CD4-positive, alpha-beta T cell treated with Interleukin-17A for 4 hours (primary cell): Measurements from ENCODE around the gene DHRS7B.

Experiments
- DNase-seq: peaks from one replicate; pipeline ENCODE4 v3.0.0-alpha.2; 2020; ENCODE audit warnings: mixed read lengths

The DHRS7B gene

DNA sequence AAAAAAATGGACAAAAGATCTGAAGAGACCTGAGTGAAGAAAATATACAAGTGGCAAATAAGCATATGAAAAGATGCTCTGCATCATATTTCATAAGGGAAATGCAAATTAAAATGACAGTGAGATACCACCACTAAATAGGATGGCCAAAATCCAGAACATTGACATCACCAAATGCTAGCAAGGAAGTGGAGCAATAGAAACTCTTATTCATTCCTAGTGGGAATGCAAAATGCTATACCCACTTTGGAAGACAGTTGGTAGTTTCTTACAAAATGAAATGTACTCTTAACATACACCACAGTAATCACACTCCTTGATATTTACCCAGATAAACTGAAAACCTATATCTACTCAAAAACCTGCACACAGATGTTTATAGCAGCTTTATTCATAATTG is 33.6 kb downstream of the DHRS7B start:
- no peak for DNase-seq

DNA sequence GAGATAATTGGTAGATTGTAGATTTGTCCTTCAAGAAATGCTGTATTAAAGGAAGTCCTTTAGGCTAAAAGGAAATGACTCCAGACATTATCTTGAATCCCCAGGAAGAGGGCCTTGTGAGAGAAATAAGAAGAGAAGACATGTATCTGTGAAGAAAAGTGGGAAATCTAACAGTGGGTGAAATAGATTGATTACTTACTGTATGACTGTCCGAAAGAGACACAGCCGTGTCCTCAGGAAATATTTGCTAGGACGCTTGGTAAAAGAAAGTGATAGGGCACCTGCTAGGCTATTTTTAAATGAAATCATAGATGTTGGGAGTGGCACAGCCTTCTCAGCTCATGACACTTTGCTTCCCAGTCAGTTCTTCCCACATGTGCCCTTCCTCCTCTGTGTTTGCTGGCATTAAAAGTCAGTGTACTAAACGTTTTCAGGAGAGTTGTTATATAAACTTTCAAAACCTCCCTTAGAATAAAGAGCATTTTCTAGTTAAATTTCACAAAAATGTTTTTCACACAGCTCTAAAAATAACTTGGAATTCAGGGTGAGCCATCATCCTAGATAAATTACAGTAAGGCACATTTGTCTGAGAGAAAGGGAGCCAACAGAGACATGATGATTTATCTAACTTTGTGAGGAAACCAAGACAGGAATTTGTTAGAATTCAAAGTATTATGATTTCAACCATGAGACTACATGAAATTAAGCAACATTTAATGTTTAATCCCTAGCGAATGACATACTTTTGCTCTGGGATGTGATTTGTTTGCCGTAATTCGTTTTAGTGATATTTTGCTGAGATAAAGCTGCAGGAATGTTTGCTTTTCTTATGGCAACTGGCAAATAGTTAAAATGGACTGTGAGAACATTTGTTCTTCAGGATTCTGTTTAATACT is 35.0 kb downstream of the DHRS7B start:
- no peak for DNase-seq

DNA sequence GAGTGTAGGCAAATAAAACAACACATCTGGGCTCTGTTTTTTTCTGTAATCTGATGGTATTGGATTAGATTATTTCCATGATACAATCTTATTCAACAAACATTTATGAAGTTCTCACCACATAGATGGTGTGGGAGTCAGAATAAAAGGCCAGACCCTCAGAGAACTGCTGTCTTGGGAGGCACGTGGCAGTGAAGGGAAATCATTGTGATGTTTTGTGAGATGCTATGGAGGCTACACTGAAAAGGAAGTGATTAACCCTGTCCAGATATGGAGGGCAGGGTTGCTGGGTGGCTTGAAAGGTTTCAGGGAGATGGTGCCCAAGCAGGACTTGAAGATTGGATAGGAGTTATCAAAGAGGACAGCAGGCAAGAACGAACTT is 35.6 kb downstream of the DHRS7B start:
- no peak for DNase-seq

DNA sequence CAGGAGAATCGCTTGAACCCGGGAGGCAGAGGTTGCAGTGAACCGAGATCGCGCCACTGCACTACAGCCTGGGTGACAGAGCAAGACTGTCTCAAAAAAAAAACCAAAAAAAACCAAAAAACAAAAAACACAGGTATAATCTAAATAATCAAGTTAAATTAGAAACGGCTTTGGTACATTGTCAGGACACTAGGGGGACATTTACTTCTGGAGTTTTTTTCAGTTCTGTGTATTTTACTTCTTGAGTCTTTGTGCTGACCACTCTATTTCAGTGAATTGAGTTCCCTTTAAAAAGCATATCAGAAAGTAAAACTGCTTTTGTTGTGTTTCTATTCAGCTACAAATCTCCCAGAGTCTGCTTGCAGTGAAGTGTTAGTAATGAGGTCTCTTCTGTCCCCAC is 36.3 kb downstream of the DHRS7B start:
- DNase-seq, result no peak

DNA sequence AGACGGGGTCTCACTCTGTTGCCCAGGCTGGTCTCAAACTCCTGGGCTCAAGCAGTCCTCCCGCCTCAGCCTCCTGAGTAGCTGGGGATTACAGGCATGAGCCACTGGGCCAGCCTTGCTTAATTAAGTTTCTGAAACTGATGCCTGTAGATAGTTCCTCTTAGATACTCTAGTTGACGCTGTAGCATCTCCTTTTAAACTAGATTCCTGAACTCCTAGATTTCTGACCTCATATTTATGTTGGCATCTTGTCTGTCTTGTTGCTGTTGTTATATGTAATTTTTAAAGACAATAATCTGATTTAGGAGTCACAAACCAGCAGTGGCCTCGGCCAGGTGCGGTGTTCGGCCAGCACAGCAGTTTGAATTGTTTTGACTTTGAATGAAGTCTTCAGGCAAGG is 37.5 kb downstream of the DHRS7B start:
- DNase-seq, result no peak

DNA sequence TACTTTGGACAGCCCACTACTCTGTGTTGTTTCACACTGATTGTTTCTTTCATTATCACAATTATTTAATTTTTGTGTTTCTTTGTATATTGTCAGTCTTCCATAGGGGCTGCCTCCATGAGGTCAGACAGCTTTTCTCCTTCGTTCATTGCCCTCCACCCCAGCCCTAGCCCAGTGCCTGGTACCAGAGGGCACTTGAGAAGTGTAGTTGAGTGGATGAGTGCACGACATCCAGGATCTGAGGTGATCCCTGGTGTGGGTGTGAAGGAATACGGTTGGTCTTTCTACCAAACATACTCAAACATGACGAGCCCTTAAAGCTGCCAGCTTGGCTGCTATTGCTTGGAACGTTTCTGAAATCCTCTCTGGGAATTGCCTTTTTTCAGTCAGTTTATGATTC is 37.9 kb downstream of the DHRS7B start:
- no peak for DNase-seq

DNA sequence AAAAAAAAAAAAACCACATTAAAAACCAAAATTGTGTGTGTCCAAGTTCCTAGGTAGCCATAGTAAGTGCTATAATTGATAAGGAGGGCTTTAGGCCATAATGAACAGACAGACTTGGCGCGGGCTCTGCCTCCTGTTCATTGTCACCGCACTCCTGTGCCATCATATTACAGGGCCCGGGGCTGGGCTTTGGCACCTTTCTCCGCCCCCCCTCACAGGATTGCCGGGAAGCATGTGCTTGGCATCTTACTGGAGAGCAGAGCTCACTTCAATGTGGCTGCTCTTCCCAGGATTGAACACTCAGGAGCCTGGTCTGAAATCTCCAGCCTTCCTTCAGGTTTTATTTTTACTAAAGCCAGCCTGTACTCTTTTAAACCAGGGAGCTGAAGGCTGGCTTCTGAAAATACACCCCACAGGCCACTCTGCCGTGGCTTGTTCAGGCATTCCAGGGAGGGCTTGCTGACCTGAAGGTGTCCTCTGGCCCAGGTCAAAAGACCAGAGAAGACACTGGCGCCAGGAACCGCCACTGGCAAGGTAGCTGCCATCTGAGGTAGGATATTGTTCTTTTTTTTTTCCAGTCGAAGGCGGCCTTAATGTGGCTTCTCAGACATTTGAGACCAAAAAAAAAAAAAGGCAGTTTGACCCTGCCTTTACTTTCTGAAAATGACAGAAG is 39.3 kb downstream of the DHRS7B start:
- no peak for DNase-seq

DNA sequence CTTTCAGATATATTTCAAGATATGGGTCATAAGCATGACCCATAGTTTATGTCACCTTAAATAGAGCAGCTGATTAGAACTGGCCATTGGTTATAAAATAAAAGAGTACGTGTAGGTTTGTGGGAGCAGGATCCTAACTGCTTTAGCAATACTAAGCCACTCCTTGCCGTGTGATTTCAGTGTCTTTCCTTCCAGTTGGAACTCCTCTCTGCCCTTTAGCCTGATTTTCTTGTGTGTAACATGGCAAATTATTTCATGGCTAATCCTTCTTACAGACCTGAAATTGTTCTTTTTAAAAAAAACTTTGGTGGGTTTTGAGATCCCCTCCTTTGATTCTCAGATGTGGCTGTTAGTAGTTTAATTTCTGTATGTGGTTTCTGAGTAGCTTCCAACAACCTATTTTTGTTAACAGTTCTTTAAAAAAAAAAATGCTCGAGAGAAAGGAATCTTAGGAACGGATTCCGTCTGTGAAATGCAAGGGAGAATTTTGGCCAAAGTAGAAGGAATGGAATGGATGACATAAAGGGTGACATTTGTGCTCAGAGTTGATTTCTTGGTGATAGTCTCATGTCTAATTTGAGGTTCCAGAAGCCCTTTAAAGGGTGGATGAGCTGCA is 39.9 kb downstream of the DHRS7B start:
- DNase-seq, result no peak

DNA sequence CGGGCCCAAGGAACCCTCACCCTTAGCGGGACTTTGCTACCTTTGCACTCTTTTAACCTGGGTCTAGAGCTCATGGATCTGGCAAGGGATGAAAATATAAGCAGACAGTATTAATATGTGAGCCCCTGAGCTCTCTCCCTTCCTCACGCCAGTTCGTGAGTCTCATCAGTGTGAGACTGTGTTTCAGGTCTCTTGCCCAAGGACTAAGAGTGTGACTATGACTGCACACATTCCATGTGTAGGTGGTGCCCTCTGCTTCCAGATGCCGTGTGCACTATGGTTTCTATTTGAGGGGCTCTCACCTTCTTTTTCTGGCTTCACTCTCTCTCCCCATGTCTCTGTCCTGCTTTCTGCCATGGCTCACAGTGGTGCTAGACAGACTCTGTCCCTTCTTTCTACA is 40.5 kb downstream of the DHRS7B start:
- no peak for DNase-seq

DNA sequence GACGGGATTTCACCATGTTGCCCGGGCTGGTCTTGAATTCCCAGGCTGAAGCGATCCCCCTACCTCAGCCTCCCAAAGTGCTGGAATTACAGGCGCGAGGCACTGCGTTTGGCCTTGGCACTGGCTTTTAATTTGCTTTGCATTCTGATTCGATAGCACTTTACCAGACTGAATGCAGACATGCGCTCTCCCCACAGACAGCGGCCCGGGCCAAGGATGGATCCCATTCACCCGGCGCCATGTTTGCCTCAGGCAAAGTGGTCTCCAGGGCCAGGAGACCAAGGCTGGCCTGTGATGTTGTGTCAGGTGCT is 41.7 kb downstream of the DHRS7B start:
- no peak for DNase-seq

DNA sequence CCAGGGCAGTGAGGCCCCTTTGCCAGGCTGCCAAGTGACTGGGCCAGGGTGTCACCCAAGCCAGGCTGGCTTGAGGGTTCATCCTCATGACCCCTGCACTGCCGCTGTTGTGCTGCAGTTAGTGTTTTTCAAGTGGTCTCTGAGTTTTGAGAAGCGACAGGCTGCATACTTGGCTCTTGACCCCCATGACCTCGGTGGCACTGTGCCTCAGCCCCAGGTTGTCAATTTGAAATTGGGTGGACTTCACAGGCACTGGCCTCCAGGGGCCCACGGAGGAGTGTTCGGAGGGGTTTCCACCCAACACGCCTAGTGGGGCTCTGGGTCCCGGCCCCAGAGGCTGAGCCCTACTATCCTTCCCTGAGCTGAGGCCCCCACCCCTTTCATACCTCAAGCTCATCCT is 42.7 kb downstream of the DHRS7B start:
- no peak for DNase-seq

DNA sequence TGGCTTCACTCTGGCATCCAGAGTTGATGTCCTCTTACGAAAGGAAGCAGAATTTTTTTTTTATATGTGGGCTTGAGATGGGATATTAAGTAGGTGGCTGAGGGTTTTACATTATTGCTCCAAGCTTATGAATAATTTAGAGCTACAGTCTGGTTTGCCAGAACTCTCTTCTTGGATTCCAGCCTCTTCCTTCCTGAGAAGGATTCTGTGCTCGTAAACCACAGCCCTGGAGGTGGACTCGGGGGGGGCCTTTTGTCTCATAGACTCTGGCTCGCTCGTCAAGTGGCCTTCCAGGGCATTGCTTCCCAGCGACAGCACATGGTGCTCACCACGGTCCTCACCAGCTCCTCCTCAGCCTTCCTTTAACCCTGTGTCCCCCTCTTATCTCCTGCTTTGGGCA is 44.0 kb downstream of the DHRS7B start:
- DNase-seq, result no peak

DNA sequence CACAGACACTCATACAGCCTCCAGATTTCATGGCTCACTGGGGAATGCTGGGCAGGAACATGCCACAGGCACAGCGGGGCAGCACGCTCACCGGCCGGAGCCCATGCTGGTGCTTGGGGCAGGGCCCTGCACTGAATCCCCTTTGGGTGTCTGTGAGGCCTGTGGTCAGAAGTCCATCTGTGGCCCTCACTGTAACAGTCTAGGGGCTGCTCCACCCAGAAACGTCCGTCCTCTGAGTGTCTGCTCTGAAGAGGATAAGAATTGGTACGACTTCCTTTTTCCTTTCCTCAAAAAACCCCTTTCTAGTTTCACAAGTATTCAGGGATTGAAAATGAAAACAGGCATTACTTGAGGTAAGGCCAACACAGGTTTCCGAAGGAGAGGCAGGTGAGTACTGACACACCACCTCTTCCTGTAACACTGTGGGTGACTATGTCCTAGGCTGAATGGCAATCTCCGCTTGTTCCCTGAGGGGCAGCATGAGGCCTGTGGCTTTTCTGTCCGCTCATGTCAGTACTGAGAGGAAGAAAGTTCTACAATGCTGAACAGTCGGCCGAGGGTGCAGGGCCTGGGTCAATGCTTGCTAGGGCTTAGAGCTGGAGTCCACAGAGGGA is 44.7 kb downstream of the DHRS7B start:
- no peak for DNase-seq

DNA sequence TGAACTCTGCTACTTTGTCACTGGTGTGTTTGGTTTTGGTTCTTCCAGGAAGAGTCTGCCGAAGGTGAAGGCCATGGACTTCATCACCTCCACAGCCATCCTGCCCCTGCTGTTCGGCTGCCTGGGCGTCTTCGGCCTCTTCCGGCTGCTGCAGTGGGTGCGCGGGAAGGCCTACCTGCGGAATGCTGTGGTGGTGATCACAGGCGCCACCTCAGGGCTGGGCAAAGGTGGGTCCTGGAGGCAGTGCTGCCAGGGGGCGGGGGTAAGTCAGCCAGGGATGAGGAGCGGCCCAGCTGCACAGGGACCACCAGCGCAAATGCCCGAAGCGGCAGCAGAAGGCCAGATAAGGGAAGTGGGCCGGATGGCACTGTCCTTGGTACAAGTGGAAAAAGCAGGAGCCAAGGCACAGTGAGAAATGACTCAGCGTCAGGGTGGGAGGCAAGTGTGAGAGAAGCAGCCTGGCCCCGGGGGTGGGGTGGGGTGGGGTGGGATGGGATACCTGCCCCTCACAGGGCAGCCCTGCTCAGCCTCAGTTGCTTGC is 45.3 kb downstream of the DHRS7B start:
- no peak for DNase-seq

DNA sequence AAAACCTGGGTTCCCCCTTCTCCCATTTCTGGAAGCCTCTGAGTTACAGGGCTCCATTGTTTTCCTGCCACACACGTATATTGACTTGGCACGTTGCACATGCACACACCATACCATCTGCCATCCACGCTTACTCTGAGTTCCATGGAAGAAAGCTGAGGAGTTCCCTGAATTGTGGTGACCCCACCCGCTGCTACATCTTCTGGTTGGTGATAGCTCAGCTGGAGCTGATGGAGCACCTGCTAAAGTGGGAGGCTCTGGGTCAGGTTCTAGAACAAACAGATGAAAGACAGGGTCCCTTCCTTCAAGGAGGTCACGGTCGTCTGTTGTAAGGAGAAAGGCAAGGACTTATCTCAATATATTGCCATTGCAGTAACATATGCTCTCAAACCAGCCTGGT is 46.1 kb downstream of the DHRS7B start:
- no peak for DNase-seq

DNA sequence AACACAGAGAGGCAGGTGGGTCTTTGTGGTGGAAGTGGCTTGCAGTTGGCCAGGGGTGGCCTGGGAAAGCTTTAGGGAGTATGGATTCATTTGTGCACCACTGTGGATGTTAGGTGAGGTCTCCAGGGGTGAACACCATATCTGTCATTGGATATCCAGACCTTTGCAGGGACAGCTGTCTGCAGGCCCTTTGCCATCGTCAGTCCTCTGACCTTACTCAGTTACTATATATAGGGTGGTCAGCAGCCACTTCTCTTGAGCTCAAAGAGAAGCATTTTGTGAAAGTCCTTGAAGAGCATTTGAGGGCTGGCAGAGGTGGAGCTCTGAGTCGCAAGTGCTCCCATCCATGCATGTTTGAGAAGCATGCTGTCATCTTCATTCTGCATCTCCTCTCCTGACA is 46.8 kb downstream of the DHRS7B start:
- no peak for DNase-seq

DNA sequence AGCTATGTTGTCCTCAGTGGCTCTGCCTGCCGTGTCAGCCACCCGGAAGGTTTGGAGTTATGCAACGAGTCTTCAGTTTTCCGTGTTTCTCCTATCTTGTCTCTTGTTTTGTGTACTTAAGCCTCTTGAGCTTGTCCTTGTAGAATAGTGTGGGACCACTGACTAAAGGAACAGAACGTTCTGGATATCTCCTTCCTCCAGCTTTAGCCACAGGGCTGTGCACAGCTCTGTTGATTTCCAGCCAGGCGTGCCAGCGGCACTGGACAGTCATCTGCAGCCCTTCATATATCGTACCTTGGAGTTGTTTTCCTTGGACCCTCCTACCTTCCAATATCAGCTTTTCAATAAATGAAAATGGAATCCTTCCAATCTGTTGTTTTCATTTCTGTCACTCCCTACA is 47.4 kb downstream of the DHRS7B start:
- DNase-seq, result no peak

DNA sequence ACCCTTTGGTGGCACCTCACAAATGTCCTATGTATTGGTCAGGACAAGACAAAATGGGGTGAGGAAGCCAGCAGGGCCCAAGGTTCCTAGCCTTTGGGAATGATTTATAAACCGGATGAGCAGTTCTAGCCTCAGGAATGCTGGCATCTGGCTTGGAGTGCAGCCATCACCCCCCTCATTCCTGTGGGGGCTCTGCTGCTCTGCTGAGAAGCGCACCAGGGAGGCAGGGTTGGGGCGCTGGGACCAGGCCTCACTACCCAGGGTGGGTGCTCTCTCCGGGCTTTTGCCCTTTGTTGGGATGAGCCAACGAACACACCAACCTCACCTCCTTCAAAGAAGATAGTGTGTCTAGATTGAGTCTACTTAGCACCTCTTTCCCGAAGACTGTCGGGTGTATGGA is 47.9 kb downstream of the DHRS7B start:
- no peak for DNase-seq

DNA sequence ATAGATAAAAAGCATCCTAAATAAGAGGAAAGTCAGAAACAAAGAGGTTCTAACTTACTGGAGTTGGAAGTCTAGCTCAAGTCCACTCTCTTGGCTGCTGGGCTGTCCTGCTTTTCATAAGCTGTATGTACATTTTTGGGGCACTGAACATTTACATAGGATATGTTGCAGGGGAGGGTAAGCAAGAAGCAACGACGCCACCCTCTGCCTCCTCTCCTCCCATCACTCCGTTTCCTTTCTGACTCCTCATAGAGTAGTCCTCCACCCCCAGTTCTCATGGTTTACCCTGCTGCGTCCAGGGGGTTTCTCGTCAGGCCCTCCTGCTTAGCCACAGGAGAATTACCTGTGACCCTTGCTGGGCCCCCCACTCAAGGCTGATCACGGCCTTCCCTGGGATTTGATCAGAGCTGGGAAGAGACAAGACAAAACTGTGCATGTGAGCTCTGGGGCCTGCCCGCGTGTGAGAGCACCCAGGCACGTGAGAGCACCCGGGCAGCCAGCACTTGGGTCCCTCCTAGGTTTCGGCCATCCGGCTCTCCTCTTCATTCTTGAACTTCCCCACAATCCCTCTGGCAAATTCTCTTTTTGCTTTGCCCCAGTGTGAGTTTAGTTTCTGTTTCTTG is 50.1 kb downstream of the DHRS7B start:
- DNase-seq, result no peak

DNA sequence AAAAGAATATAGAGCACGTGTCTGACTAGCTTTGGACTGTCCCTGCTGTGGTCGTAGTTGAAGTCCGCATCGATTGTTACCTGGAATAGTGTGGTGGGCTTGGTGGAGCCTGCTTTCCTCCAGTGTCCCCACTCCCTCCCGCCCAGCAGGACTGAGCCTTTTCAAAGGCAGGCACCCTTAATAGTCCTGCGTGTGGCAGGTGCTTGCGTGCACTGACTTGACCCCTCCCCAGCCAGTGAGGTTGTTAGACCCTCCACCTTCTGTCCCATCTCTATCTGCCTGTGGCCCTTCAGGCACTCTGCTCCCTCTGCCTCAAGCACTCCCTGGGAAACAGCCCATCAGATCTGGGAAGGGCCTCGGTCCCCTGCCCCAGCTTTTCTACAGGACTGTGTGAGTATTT is 50.6 kb downstream of the DHRS7B start:
- no peak for DNase-seq

DNA sequence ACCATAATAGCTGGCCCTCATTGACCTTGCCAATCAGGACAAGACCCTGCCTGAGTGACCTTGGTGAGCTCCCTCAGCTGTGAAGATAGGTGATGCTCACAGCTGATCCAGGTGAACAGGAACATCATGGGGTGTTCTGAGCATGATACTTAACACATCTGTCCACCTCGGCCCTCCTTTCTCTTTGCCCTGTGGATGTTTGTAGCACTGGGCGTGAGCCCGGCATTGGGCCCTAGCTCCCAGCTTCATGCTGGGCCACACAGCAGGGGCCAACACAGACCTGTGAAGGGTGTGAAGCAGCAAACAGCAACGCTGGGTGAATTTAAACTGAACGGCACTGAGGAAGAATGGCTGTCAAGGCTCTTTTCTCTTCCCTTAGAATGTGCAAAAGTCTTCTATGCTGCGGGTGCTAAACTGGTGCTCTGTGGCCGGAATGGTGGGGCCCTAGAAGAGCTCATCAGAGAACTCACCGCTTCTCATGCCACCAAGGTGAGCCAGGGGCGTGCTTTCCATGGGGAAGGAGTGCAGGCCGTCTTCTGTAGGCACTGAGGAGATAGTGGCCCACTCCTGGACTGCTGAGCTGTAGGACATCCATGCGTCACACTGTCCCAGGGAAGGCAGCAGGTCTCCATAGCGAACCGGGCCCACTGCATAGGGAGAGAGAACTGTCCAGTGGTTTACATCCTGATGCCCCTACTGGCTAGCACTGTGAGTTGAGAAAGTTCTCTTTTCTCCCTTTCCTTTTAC is 51.3 kb downstream of the DHRS7B start:
- DNase-seq, result no peak

DNA sequence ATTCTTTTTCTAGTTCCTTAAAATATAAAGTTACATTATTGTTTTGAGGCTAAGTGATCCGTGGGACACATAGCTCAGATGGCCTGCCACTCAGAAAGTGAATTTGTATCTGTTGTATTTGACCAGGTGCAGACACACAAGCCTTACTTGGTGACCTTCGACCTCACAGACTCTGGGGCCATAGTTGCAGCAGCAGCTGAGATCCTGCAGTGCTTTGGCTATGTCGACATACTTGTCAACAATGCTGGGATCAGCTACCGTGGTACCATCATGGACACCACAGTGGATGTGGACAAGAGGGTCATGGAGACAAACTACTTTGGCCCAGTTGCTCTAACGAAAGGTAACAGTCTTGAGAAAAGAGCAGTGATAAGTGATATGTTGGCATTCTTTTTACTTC is 56.7 kb downstream of the DHRS7B start:
- no peak for DNase-seq
